ENCODE measurements around the gene MAD1L1.
A peak's percentile ranks its signal among the peaks of the same experiment; 100 is the strongest.

Gene MAD1L1

GRCh38 chr7:2241580-2242540 is 9.1 kb upstream of the MAD1L1 start, which contains the start of the genes MRM2 and NUDT1:
Gene MRM2, minus strand, starts transcription at chr7:2242205. Its CDS starts 36 bp downstream, at chr7:2242169.
Gene NUDT1, plus strand, starts transcription at chr7:2242226. Its CDS starts 2,349 bp downstream, at chr7:2244575.
- peak; percentile 91 for DNase-seq (ENCODE audit: low spot score)

- no peak for DNase-seq (ENCODE audit: low spot score)
Observed at GRCh38 chr7:2239242-2239641, 6.5 kb upstream of the MAD1L1 start.

- no peak for DNase-seq (ENCODE audit: low spot score)
Observed at GRCh38 chr7:2237109-2237602, 4.4 kb upstream of the MAD1L1 start.

- no peak for DNase-seq (ENCODE audit: low spot score)
Observed at GRCh38 chr7:2233926-2234325, 1.2 kb upstream of the MAD1L1 start.

GRCh38 chr7:2231992-2232765 is 566 bp downstream of the MAD1L1 start:
- no peak for DNase-seq (ENCODE audit: low spot score)

GRCh38 chr7:2230882-2231281 is 1.9 kb downstream of the MAD1L1 start:
- DNase-seq (ENCODE audit: low spot score), result no peak

GRCh38 chr7:2230226-2230625 is 2.5 kb downstream of the MAD1L1 start:
- no peak for DNase-seq (ENCODE audit: low spot score)

GRCh38 chr7:2229467-2229866 is 3.3 kb downstream of the MAD1L1 start:
- DNase-seq (ENCODE audit: low spot score), result no peak

GRCh38 chr7:2228921-2229320 is 3.8 kb downstream of the MAD1L1 start:
- DNase-seq (ENCODE audit: low spot score), result no peak

- DNase-seq (ENCODE audit: low spot score), result no peak
Observed at GRCh38 chr7:2227699-2228098, 5.0 kb downstream of the MAD1L1 start.

- DNase-seq (ENCODE audit: low spot score), result no peak
Observed at GRCh38 chr7:2225830-2226229, 6.9 kb downstream of the MAD1L1 start.

- no peak for DNase-seq (ENCODE audit: low spot score)
Observed at GRCh38 chr7:2225336-2225735, 7.4 kb downstream of the MAD1L1 start.

- DNase-seq (ENCODE audit: low spot score), result no peak
Observed at GRCh38 chr7:2224934-2225333, 7.8 kb downstream of the MAD1L1 start.

GRCh38 chr7:2224491-2224928 is 8.2 kb downstream of the MAD1L1 start:
- DNase-seq (ENCODE audit: low spot score), result no peak

GRCh38 chr7:2223321-2223720 is 9.4 kb downstream of the MAD1L1 start:
- no peak for DNase-seq (ENCODE audit: low spot score)

GRCh38 chr7:2222516-2222915 is 10.2 kb downstream of the MAD1L1 start:
- DNase-seq (ENCODE audit: low spot score), result no peak

- no peak for DNase-seq (ENCODE audit: low spot score)
Observed at GRCh38 chr7:2220954-2221353, 11.8 kb downstream of the MAD1L1 start.

GRCh38 chr7:2220506-2220905 is 12.2 kb downstream of the MAD1L1 start:
- no peak for DNase-seq (ENCODE audit: low spot score)

- no peak for DNase-seq (ENCODE audit: low spot score)
Observed at GRCh38 chr7:2220030-2220429, 12.7 kb downstream of the MAD1L1 start.

- DNase-seq (ENCODE audit: low spot score), result no peak
Observed at GRCh38 chr7:2219606-2220005, 13.1 kb downstream of the MAD1L1 start.

GRCh38 chr7:2219136-2219535 is 13.6 kb downstream of the MAD1L1 start:
- DNase-seq (ENCODE audit: low spot score), result no peak

GRCh38 chr7:2218444-2218785 is 14.3 kb downstream of the MAD1L1 start:
- no peak for DNase-seq (ENCODE audit: low spot score)

Data from left forelimb (tissue), 1 donor.